Measurements from ENCODE around the gene METTL23.
"Not testable (repeated sequence)": the region's sequence is repeated elsewhere in the genome, so short reads cannot be mapped to it uniquely, and the experiment has no call there.

The METTL23 gene

DNA sequence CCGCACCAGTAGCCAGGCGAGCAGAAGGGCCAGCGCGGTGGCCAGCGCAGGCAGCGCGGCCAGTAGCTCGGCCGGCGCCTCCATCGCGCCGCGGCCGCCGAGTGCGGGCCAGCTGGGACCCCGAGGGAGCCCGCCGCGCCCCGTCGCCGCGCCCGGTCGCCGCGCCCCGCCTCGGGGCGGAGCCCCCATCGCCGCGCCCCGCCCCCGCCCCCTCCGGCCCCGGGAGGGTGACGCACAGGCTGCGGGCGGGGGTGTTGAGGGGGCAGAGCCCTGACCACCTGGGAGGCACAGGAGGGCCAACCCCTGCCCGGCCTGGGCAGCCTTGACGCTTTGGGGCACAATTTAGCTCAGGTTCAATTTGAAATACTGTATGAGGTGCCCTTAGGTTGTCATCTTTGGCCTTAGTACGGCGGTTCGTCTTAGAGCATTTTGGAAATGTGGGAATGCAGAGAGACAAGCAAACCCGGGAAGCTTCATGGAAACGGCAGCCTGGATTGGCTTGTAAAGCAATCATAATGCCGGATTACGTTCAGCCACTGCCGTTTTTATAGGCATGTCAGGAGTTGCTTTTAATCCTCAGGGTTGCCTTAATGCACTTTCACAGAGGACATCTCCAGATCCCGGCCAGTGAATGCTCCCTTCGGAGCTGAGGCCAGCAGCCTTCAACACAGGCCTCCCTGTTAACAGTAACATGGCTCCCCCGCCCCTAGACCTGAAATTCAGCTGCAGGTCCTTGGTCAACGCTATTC, 15.6 kb upstream of the METTL23 start, which contains the start of gene MXRA7:
MXRA7 (minus strand) TSS at position 103 of the 749 bp plus-strand sequence; CDS start at position 84, 19 bp downstream.
- Mint-ChIP-seq H3K4me1 (peaks cover 45% of the 10 kb centered on the region), H3K4me3 (peak within 1 kb of the TSS; percentile 87 to 92 (median 91)), H3K27ac (peak within 1 kb of the TSS; percentile 80 to 97 (median 92)), H3K9me3 (no peaks in the 10 kb centered on the region), H3K36me3 (ENCODE audit: low read depth) (peaks cover 30% of the 10 kb centered on the region), H3K27me3 (ENCODE audit: low read depth) (no peaks in the 10 kb centered on the region)
- no peak for TF ChIP-seq CTCF (IDR thresholded peaks at IDR 0.05; ENCODE audit: unreplicated experiment in 3 of 3)

GRCh38 chr17:76712321-76712720, 14.3 kb upstream of the METTL23 start:
- H3K9me3 Mint-ChIP-seq; H3K27ac Mint-ChIP-seq; H3K27me3 Mint-ChIP-seq (ENCODE audit: low read depth): not testable (repeated sequence)
- Mint-ChIP-seq H3K4me3 (peak overlapping the region; percentile 6 to 45 (median 36)), H3K36me3 (ENCODE audit: low read depth) (peaks cover 41% of the 10 kb centered on the region), H3K4me1 (peaks cover 39% of the 10 kb centered on the region)

DNA sequence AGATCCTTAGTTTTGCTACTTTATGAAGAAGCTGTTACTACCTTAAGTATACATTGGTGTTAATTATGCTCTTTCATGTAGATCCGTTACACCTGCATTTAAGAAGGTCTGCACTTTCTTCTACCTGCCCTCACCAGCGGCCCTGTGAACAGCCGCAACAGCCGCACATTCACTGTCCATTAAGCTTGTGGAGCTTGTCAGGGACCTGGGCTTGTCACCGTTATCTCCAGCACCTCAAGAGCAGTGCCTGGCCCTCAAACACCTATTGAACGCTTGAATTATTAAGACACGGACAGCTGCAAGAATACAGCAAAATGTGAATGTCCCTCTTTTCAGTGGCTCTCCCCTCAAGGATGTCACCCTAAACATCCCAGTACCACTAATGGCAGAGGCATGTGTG, 12.9 kb upstream of the METTL23 start:
- Mint-ChIP-seq H3K36me3 (ENCODE audit: low read depth) (peaks cover 43% of the 10 kb centered on the region), H3K9me3 (no peaks in the 10 kb centered on the region), H3K27ac (no peak overlapping the region), H3K4me3 (peak overlapping the region; percentile 17 to 66 (median 32)), H3K27me3 (ENCODE audit: low read depth) (no peaks in the 10 kb centered on the region), H3K4me1 (peaks cover 25% of the 10 kb centered on the region)
- TF ChIP-seq CTCF (IDR thresholded peaks at IDR 0.05; ENCODE audit: unreplicated experiment in 3 of 3), result no peak

- H3K9me3 Mint-ChIP-seq, result no peaks in the 10 kb centered on the region
- no peak overlapping the region for H3K27ac Mint-ChIP-seq
- H3K4me3 Mint-ChIP-seq, result peak overlapping the region in 1 of 3 experiments; percentile 17
- peaks cover 46% of the 10 kb centered on the region for H3K36me3 Mint-ChIP-seq (ENCODE audit: low read depth)
- H3K4me1 Mint-ChIP-seq, result peaks cover 20% of the 10 kb centered on the region
- H3K27me3 Mint-ChIP-seq (ENCODE audit: low read depth), result no peaks in the 10 kb centered on the region
- TF ChIP-seq CTCF (IDR thresholded peaks at IDR 0.05; ENCODE audit: unreplicated experiment in 3 of 3), result no peak
These were observed 12.3 kb upstream of the METTL23 start for GRCh38 chr17:76714336-76714735.

DNA sequence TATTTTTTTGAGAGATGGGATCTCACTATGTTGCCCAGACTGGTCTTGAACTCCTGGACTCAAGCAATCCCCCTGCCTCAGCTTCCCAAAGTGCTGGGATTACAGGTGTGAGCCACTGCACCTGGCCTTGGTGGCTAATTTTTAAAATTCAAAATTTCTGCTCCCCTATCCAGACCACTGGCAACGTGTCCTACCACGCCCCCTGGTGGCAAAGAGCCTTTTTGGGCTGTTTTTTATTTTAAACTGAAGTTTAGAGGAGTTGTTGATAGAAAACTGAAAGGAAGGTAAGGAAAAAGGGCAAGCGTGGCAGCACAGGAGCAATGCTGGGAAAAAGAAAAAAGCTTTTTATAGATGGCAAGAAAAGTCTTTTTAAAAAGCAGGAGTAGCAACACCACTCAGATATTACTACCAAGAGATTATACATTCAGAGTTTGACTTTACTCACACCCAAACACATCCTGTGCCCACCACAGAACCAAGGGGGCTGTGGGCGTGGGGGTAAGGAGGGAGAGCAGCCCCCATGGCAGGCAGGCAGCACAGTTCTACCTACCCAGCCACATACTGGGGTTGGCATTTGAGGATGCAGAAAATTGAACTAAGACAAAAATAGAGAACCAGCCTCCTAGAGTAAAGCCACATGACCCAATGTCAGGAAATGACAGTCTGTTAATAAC, 11.7 kb upstream of the METTL23 start:
- Mint-ChIP-seq H3K27me3 (ENCODE audit: low read depth) (no peaks in the 10 kb centered on the region), H3K27ac (peak overlapping the region; percentile 8 to 45 (median 13)), H3K4me3 (no peak overlapping the region), H3K9me3 (no peaks in the 10 kb centered on the region), H3K36me3 (ENCODE audit: low read depth) (peaks cover 48% of the 10 kb centered on the region), H3K4me1 (peaks cover 13% of the 10 kb centered on the region)
- peak; percentile 82 to 85 (median 84) for TF ChIP-seq CTCF (IDR thresholded peaks at IDR 0.05; ENCODE audit: unreplicated experiment in 3 of 3)

DNA sequence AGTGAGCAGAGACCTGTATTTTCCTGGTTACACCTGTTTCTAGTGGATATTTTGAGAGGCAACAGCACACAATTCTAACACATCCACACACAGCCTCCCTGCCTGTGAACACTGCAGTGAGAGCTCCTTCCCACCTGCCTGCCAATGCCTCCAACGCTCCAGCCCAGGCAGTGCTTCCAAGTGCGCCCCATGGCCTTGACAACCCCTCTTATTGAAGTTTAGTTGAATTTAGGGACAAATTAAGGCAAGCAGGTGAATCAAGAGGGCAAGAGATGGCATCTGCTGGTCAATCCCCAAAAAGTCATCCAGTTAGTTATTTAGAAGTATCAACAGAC, 11.2 kb upstream of the METTL23 start:
- H3K4me3 Mint-ChIP-seq, result no peak overlapping the region
- peaks cover 53% of the 10 kb centered on the region for H3K36me3 Mint-ChIP-seq (ENCODE audit: low read depth)
- H3K27me3 Mint-ChIP-seq (ENCODE audit: low read depth), result no peaks in the 10 kb centered on the region
- peaks cover 13% of the 10 kb centered on the region for H3K4me1 Mint-ChIP-seq
- H3K27ac Mint-ChIP-seq, result no peak overlapping the region
- no peaks in the 10 kb centered on the region for H3K9me3 Mint-ChIP-seq
- no peak for TF ChIP-seq CTCF (IDR thresholded peaks at IDR 0.05; ENCODE audit: unreplicated experiment in 3 of 3)
